CD1c-positive myeloid dendritic cell (primary cell): ENCODE measurements around the gene RSPRY1.
A peak's percentile ranks its signal among the peaks of the same experiment; 100 is the strongest.

Source experiments
- DNase-seq: peaks from one replicate; pipeline ENCODE4 v3.0.0-alpha.2; 2016; ENCODE audit errors: extremely low spot score

RSPRY1 gene

DNA sequence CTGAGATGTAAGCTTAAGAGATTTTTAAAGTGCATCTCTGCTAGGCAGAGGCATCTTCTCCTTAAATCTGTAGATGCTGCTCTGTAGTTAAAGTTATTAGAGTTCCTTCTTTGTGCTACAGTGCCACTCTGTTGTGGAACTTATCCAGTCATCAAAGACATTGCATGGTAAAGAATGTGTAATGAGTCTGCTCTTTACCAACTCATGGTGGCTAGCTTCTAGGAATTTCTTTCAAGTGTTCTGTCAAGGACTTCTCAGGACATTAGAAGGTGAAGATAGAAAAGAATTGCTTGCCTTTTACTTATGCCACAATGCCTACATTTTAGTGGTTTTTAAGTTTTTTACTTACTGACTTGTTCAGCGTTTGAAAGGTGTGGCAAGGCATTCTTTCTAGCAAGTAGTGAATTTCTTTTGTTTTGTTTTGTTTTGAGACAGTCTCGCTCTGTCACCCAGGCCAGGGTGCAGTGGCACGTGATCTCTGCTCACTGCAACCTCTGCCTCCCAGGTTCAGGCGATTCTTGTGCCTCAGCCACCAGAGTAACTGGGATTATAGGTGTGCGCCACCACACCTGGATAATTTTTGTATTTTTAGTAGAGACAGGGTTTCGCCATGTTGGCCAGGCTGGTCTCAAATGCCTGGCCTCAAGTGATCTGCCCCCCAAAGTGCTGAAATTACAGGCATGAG, 38.7 kb downstream of the RSPRY1 start:
- DNase-seq: no peak

DNA sequence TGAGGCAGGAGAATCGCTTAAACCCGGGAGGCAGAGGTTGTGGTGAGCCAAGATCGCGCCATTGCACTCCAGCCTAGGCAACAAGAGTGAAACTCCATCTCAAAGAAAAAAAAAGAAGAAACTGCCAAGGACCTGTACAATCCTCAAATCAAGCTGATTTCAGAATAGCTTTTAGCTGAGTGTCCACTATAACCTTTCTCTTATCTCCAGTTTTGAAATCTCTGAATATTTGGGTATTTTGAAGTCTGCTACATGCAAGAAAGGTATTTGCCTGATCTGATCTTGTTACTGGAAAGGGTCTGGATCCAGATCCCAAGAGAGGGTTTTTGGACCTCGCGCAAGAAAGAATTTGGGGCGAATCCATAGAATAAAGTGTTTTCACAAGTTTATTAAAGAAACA, 39.8 kb downstream of the RSPRY1 start:
- DNase-seq: no peak

DNA sequence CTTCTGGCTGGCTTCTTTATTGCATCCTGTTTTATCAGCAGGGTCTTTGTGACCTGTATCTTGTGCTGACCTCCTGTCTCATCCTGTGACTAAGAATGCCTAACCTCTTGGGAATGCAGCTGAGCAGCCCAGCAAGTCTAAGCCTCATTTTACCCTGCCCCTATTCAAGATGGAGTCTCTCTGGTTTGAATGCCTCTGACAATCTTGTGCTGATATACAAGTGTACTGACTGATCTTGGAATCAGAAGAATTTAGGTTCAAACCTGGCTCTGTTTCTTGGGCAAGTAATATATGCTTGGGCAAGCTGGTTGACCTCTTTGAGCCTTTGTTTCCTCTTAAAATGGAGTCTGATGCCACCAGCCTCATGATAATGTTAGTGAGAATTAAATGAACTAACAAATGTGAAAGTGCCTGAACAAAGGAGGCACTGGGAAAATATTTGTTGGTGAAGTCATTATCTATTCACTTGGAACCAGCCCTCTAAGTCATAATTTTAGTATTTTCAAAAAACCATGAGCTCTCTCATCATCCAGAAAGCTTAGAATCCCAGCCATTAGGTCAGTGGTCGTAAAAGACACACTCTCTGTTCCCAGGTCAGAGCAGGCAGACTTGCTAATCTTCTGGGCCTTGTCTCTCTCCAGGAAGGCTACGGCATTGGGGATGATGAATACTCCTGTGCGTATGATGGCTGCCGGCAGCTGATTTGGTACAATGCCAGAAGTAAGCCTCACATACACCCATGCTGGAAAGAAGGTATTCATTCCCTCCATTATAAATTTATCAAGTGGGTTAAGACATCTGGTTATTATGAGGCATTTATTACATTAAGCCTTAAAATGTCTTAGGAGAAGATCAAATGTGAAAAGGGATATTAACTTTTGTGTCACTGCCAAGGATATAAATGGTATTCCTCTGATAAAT, 40.8 kb downstream of the RSPRY1 start:
- no peak for DNase-seq

DNA sequence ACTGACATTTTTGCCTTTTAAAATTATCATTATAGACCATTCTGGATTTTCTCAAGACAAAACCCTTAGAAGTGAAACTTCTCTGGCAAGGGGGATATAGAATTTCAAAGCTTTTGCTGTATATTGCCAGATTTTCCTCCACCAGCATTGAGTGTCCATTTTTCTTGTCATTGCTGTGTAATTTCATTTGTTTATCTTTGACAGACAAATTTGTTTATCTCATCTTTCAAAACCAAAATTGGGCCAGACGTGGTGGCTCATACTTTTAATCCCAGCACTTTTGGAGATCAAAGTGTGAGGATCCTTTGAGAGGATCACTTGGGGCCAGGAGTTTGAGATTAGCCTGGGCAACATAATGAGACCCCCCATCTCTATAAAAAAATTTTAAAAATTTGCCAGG, 43.0 kb downstream of the RSPRY1 start:
- DNase-seq: no peak

DNA sequence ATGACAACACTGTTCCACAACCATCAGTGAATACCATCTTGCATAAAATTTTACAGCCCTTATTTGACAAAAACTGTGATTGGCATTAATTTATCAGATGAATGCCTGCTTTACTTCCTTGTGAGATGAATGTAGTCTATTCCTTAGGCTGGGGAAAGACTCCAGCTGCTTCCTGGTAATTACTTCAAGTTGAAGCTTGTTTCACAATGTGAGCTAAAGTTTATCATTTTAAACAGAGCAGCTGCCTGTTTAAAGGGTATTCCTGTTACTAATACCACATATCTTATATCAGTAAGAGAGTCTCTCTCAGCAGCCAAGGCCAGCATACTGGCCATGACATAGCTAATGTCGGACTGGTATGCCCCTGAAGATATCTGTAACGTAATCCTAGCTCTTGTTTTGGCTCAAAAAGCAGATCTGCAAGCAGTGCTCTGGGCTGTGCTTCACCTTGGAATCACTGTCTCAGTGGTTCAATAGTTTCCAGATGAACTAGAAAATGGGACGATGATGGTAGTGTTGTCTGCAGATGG, 45.8 kb downstream of the RSPRY1 start:
- no peak for DNase-seq

DNA sequence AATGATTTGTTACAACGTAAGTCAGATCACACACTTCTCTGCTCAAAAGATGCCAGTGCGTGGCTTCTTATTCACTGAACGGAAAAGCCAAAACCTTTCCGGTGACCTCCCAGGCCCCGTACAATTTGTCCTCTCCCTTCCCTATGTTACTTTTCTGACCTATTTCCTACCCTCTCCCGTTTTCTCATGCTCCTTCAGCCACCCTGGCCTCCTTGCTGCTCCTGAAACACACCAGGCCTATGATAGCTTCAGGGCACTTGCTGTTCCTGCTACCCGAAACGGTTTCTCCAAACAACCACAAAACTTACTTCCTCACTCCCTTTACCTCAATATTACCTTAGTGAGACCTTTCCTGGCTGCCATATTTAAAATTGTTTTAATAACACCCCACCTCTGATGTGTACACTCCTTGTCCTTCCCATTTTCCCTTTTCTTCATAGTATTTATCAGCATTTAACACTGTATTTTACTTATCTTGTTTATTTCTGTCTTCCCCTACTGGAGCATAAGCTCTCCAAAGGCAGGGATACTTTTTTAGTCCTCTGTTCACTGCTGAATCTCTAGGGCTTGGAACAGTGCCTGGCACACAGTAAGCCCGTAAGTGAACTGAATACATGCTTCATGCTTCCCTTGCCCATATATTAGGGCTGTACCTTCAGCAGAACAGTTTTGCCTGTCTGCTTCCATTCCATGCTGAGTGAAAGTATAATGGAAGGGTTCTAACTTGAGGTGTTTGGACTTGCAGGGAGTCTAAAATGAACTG, 48.0 kb downstream of the RSPRY1 start:
- DNase-seq: no peak

DNA sequence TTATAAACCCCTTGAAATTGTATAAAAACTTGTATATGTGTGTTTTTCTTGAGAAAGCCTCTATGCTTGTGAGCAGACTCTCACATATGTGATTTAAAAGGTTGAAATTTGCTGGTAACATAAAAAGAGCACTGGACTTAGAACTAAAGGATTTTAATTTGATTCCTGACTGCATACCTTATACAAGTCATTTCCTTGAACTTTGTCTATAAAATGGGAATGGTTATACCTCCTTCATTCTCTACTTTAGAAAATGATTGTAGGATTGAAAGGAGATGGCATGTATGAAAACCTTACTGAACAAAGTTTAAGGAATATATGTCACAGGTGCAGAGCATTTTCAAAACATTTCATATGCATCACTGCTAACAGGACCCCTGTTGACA, 48.6 kb downstream of the RSPRY1 start:
- DNase-seq: no peak

DNA sequence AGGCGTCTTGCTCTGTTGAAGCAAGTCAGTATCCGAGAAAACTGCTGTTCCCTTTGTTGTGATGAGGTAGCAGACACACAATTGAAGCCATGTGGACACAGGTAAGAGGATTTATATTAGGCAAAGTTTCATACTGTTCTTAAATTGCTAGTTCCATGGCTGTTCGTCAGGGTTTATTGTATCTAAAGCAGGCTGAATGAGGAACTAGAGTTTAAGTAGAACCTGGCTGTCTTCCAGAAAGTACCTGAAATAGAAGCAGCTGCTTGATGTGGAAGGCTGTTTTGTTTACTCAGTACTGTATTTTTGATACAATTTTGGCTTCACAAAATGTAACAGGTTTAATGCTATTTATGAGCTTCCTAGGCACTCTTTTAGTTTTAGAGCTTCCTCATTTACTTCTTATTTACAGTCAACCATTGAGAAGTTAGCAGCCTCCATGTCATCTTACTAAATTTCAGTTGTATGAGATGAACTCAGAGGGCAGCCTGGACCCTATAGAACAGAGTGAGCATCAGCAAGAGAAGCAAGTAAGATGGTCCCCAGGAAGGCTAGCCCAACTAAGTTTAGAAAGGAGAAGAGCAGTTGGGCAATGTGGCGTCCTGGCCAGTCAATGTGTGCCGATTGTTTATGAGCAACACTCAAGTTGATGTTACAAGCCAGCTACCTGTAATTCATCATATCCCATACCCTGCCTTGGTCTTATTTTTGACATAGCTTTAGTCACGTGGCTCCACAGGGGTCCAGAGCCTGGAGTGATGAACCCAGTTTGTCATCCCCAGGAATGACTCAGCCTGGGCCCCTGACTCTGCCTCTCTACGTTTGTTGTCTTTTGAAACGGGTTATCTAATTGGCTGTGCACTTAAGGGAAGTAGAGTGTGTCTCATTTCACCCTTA, 49.2 kb downstream of the RSPRY1 start:
- DNase-seq: peak; percentile 12

DNA sequence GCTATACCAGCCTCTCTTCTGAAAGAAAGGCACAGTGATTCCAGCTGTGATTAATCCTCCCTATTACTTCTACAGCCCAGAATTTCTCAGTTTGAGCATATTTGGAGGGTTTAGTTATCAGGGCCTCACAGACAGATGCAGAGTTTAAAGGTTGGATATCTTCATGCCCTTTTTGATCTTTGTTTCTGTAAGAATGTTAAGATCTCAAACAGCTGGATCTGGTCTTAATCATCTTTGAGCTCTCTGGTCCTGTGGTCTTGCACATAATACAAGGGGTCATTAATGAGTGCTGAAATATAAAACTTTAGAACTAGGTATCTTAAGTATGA, 49.9 kb downstream of the RSPRY1 start:
- DNase-seq: no peak

DNA sequence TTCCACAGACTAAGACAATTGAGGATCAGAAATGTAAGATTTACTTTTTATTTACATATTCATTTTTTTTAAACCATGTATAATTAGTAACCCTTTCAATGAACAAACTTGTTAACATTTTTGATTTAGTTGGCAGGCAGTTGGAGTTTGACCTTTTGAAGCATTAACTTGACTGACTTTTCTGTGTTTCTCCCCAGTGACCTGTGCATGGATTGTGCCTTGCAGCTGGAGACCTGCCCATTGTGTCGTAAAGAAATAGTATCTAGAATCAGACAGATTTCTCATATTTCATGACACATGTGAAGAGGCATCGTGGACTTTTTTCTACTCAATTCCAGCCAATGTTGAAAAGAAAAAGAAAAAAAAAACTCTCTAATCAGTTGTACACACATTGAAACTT, 52.6 kb downstream of the RSPRY1 start:
- no peak for DNase-seq

DNA sequence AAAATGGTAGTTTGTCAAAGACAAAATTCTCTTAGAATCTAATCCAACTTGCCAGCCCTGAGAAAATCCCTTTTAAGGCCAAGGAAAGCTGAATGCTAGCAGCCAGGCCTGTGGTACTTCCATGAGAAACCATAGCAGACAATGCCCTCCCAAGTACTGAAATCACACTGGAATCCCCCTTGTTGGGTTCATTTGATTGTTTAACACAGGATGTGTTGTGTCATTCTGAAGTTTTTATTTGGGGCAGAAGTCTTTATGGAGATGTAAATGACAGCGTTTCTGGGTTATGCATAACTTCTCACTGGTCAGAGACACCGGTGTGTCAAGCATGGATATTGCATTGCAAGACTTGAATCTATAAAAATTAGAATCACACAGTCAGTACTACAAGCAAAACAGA, 53.0 kb downstream of the RSPRY1 start:
- DNase-seq: no peak

DNA sequence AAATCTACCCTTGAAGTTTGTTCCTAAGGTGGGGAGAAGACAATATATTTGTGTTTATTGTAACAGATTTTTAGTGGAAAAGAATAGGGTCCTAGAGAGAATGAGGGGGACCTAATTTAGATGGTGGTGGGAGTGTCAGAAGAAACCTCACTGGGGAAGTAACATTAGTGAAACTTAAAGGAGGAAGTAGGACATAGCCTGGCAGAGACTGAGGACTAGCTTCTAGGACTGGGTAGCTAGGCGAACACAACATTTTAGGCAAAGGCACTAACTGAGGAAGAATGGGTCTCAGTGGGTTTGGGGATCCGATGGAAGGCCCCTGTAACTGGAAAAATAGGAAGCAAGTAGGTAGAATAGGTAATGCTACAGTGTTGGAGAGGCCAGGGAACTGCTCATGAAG, 54.7 kb downstream of the RSPRY1 start:
- peak; percentile 60 for DNase-seq

DNA sequence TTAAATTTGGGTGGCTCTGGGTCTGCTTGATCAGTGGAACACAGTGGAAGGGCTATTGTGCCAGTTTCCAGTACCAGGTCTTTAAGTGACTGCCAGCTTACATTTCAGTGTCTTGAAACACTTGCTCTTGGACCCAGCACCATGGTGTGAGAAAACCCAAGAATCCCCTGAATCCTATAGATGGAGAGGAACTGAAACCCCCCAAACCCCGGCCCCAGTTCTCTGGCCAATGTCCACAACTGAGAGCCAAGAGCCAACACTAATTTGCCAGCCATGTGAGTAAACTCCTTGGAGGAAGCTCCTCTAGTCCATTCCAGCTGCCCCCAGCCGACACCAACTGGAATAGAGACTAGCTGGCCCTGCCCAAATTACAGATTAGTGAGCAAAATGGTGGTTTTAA, 56.5 kb downstream of the RSPRY1 start:
- DNase-seq: no peak

DNA sequence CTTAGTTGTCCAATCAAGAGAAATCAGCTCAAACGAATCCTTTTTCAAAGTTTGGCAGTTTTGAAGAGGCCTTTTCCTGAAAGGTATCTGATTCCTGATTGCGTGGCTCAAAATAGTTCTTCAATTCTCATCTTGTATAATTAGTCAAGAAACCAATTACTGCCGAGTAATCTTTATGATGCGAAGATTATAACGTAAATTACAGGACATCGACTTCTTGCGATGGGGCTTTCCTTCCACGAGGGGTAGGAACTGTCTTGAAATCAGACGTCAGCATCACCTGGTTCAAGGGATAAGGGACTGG, 58.3 kb downstream of the RSPRY1 start:
- no peak for DNase-seq

DNA sequence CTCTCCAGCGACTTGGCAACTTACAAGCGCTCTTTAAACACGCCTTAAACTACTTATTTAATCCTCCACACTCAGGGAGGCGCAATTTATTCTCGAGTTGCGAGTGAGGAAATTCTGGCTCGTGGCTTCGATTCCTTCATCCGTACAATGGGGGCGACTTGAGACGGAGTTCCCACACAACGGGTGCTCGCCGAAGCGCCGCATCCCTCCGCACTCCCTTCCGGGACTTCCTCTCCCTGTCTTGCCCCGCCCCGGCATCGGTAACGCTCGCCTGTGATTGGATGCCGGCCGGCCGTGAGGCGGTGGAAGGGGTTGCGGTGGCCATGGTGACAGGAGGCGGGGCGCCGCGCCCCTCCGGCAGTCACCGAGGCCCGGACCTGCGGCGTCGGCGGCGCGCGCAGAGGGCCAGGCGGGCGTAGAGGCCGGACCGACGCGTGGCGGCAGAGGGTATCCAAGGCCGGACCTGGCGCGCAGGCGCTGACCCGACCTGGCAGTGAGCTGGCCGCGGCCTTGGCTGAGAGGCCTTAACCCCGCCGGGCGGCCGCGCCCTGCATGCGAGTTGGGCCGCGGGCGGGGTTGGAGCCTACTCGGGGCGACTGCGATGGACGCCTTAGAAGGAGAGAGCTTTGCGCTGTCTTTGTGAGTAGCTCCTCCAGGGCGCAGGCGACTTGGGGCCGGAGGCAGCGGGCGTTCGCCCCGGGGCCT, 58.8 kb downstream of the RSPRY1 start, which contains the start of gene ARL2BP:
Gene ARL2BP (plus strand): TSS at position 493 of the 705 bp plus-strand sequence. CDS start 109 bp downstream, at position 602.
- DNase-seq: peak; percentile 98

DNA sequence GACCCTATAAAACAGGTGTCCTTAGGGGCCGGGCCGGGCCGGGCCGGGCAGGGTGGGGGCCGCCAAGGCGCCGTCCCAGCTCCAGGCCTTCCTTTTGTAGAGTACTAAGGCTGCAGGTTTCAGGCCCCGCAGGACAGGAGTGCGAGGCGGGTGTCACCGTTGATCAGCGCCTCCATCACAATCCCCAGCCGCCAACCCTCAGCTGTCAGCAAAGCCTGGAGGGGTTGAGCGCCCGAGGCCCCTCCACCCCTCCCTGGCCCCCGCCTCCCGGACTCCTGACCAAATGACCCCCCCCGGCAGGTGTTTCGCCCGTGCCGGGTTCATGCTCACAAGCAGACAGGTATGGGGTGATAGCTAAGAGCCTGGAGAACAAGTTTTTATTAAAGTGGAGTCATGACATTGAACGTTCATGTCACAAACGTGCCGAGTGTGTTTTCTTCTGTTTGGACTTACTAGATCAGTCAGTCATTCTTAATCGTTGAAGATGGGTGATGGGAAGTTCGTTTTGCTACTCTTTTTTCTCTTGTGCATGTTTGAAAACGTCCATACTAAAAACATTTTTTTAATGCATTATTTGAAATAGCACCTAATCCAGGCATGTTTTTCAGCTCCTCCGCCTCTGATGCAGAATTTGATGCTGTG, 59.5 kb downstream of the RSPRY1 start:
- peak; percentile 9 for DNase-seq

DNA sequence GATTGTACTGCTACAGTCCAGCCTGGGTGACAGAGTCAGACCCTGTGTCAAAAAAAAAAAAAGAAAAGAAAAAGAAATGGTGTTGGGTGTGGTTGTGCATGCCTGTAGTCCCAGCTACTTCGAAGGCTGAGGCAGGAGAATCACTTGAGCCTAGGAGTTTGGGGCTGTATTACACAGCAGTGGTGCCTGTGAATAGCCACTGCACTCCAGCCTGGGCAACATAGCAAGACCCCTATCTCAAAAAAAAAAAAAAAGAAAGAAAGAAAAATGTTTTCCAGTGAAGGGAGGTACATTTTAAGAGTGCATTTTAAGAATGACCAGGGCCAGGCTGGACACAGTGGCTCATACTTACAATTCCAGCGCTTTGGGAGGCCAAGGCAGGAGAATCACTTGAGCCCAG, 65.2 kb downstream of the RSPRY1 start:
- no peak for DNase-seq

DNA sequence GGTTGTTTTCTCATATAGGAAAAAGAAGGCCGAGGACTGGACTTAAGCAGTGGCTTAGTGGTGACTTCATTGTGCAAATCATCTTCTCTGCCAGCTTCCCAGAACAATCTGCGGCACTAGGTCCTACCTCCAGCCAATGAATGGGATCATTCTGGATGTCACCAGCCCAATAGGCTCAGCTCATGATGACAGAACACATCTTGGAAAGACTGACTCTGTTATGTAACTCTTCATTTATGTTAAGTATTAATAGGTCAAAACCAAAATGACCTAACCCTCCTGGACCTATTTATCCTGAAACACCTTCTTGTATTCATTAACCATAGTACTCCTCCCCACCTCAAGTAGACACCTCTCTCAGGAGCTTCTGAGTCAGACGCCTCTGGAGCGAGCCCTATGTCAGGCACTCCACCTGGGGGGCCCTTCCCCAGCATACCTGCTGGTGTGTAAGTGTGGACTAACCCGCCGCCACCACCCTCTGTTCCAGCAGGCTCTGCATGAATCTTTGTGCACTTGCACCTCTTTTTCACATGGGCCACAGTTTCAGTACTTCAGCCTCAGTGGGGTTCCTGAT, 66.1 kb downstream of the RSPRY1 start:
- DNase-seq: no peak

DNA sequence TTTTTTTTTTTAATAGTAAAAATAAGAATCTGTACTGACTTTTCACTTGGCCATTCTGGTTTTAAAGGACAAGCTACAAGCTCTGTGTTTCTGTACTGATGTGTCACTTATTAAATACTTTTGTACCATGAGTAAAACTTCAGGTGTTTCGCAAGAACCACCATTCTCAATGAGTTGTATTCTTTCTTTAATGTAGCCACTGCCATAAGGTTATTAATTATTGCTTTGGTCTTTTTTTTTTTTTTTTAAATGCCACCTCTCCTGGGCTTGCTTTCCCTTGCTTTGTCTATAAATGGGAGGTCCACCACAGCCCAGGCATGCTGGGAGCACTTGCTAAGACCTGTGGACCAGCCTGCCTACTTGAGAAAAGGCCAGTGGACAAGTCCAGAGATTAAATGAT, 67.3 kb downstream of the RSPRY1 start:
- no peak for DNase-seq
